Central memory CD4-positive, alpha-beta T cell (primary cell): ENCODE results near the gene KASH5.
A peak's percentile ranks its signal among the peaks of the same experiment; 100 is the strongest.

Experiments used
- DNase-seq: peaks from one replicate; pipeline ENCODE4 v3.0.0; 2022

KASH5 gene

GRCh38 chr19:49422407-49423070, 34.5 kb downstream of the KASH5 start:
- DNase-seq: no peak

DNA sequence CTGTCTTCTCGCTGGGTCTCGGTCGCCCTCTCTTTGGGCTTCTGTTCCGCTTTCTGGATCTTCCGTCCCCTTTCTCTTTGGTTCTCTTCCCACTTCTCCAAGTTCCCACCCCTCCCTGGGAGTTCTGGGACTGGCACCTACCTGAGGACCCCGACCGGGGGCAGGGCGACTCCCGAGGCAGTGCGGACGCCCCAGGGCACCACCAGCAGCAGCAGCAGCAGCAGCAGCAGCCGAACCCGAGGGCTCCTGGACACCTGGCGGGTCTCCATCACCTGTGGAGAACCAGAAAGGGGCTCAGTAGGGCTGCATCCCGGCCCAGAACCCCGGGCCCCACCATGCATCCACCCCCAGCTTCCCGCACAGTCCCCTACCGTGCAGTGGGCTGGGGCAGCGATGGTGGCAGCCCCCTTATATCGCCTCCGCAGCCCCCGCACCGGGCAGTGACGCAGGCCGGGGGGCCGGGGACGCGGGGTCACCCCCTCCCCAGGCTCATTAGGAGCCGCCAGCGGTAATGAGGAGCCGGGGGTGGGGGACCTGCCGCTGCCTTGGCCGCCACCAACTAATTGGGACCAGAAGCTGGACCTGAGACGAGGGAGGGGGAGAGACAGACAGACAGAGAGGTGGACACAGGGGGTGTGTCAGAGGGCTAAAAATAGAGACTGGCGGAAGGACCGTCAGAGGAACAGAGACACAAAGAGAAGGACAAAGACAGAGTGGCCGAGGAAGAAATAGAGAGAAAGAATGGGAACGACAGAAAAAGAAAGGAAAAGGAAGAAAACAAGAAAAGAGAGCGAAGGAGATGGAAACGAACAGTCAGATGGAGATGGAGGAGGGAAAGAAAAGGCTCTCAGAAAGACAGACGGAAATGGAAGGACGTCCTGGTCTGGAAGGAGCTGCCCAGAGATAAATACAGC, 35.3 kb downstream of the KASH5 start, which contains the start of gene PTH2:
PTH2 (minus strand) TSS at position 371 of the 914 bp plus-strand sequence; CDS start at position 269, 102 bp downstream.
- no peak for DNase-seq

DNA sequence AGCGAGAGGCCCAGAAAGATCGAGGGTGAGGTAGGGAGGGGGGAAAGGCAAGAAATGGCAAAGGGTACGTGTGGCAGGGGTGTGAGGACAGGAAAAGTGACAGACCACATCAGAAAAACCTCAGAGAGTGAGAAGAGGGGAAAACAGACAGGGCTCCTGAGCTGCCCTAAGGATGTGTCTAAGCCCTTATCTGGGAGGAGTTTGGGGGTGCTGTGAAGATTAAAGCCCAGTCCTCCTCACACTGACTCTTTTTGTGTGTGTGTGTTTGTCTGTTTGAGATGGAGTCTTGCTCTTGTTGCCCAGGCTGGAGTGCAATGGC, 35.9 kb downstream of the KASH5 start:
- peak; percentile 48 for DNase-seq

GRCh38 chr19:49425178-49425577, 37.1 kb downstream of the KASH5 start, which contains the start of gene GFY:
TSS of gene GFY (plus strand) at chr19:49425388. CDS start at chr19:49426431, 1,043 bp downstream.
- no peak for DNase-seq

- DNase-seq: no peak
Measured at GRCh38 chr19:49425922-49426592, 38.0 kb downstream of the KASH5 start.

DNA sequence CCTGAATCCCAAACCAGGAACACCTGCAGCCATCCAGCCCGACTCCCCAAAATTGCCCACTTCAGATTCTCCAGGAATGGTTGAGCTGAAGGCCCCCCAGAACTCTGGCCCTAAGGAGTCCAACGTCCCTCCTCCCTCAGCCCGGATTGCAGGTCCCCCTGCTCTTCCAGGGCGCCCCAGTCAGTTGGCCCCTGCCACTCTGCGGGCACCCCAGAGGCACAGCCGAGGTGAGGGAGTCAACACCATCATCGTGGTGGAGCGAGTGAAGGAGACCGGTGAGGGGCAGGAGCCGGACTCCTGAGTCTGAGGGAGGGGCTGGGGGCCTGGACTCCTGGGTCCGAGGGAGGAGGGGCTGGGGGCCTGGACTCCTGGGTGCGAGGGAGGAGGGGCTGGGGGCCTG, 39.3 kb downstream of the KASH5 start:
- no peak for DNase-seq

GRCh38 chr19:49427855-49428546, 40.0 kb downstream of the KASH5 start:
- DNase-seq: no peak

DNA sequence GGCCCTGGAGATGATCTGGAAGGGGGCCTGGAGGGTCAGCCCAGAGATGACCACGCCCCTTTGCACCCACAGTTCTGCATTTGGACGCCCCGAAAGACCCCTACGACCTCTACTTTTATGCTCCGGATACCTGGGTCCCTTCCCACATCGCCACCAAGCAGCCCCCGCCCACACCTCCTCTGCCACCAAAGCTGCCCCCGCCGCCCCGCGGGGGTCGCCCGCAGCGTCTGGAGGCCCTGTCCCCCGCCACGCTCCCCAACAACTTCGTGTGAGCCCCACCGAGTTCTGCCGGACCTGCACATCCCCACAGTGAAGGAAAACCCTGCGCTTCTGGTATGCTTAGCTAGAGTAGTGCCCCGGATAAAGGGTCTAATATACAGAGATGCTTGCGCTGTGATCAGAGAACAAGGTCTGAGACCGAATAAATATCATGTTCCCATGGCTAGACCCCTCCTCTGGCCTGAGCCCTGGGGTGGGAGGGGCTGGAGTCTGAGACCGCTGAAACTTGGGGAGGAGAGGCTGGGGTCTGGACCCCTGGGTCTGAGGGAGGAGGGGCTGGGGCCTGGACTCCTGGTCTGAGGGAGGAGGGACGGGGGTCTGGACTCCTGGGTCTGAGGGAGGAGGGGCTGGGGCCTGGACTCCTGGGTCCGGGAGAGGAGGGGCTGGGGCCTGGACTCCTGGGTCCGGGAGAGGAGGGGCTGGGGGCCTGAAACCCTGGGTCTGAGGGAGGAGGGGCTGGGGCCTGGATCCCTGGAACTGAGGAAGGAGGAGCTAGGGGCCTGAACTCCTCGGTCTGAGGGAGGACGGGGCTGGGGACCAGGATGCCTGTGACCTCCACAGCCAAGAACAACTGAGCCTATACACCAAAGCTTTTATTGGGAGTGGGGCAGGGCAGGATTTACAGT, 40.8 kb downstream of the KASH5 start:
- DNase-seq: no peak

GRCh38 chr19:49430172-49430677, 42.2 kb downstream of the KASH5 start:
- DNase-seq: no peak

GRCh38 chr19:49430678-49431329, 42.8 kb downstream of the KASH5 start:
- no peak for DNase-seq

DNA sequence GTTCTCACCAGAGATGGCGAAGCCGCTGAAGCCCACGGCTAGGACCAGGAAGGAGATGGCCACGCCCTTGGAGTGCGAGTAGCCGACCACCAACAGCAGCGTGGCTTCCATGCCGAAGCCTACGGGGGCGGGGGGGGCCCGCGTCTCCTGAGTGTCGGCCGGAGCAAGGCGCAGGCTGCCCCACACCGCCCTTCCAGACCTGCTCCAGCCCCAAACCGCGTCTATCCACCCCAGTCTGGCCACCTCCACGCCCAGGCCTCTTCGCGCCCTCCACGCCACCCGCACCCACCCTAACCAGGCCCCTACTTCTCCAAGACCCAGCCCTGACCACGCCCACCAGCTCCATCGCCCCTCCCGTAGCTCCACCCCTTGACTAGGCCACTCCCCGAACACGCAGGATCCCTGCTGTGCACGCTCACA, 43.3 kb downstream of the KASH5 start:
- DNase-seq: no peak

DNA sequence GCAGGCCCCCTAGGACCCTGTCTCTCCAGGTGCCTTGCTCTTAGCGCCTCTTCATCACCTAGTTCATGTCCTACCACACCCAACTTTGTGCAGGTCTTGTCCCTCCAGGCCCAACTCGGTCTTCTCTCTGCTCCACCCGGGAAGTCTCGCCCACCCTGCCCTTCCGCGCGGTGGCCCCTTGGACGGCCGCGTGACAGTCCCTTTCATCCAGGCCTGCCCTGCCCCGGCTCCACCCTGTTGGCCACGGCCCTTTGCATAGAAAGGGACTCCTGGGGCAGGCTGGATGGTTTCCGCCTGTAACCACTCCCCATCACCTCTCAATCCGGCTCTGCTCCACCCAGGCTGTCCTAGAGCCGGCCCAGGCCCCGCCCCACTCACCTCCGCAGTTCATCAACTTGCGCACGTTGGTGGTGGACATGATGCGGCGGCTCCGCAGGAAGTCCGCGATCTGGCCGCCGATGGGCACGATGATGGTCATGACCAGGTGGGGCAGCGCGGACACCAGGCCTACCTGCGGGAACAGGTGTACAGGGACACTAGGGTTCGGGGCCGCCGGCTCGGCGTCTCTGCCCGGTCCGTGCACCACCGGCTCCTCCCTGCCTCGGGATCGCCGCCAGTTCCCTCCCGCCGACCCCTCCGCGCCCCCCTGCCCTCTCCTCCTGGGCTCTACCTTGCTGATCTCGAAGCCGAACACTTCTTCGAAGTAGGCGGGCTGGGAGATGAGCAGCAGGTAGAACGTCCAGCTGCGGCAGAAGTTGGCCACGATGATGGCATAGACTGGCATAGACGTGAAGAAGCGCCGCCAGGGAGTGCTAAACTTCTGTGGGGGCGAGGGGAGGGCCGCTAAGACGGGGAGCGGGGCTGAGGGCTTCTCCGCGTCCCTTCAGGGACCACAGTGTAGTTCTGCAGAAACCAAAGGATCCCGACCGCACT, 44.4 kb downstream of the KASH5 start:
- no peak for DNase-seq

DNA sequence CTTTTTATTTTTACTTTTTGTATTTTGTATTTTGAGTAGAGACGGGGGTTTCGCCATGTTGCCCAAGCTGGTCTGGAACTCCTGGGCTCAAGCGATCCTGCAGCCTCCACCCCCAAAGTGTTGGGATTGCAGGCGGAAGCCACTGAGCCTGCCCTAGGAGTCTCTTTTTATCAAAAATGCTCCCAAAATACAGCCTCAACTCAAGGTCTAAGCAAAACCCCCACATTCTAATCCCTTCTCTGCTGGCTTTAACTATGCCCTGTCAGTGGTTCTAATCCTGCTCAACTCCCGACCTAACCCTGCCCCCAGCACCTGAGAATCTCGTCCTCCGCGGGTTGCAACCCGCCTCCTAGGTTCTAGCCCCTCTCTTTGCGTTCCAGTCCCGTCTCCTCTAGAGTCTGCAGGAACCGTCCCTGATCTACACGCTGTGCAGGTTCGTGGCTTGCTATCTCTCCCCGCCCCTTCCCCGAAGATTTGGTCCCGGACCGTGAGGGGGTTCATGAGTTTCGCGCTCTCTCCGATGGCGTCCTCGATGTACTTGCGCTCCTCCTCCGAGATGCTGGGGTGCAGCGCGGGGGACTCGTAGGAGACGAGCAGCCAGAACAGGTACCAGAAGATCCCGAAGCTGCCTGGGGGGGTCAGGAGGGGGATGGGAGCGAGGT, 45.3 kb downstream of the KASH5 start:
- no peak for DNase-seq

GRCh38 chr19:49434907-49435583, 47.0 kb downstream of the KASH5 start:
- DNase-seq: no peak

DNA sequence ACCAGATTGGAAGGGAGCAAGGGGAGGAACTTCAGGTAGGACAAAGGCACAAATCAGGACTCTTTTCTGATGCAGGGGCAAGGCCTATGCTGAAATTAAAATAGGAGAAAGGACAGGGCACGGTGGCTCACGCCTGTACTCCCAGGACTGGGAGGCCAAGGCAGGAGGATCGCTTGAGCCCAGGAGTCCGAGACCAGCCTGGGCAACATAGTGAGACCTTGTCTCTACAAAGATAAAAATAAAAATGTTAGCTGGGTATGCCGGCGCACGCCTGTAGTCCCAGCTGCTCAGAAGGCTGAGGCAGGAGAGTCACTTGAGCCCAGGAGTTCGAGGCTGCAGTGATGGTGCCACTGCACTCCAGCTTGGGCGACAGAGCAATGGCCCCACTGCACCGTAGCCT, 47.6 kb downstream of the KASH5 start:
- DNase-seq: no peak

DNA sequence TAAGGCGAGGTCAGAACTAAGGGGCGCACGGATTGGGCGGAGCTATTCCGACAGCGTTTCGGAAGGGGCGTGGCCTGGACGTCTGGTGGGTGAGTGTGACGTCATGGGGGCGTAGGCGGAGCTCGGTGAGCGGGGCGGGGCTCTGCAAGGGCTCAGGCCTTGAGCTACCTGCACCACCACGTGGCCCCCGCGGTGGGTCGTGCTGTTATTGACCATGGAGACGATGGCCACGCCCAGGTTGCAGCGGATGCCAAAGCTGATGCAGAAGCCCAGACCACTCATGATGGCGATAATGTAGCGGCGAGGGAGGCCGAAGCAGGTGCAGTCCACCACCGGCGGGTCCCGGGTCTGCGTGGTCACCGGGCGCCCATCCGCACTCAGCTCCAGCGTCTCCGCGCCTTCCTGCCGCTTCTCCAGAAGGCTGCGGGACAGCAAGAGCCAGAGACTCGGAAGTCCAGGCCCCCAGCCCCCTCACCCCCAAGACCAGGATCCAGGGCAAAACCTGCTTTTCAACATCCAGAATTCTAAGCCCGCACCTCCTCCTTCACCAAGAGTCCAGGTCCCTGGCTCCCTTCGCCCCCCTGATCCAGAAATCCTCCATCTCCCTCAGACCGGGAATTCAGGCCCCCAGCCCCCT, 48.5 kb downstream of the KASH5 start:
- no peak for DNase-seq

DNA sequence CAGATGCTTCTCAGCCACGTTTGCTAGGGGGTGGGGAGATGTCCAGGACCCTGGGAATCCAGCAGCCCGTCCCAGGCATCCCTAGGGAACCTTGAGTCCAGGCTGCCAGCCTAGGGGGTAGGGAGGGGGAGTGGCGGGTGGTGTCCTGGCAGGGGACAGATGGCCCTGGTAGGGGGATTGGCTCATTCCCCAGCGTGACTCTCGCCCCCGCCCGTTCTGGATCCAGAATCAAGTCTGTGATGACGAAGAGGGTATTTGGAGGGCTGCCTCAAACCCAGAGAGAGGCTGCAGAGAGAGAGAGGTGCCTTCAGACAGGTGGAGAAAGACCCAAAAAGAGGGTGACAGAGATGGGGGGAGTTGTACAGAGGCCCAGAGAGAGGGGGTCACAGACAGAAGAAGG, 49.2 kb downstream of the KASH5 start:
- no peak for DNase-seq

- no peak for DNase-seq
Measured at GRCh38 chr19:49438261-49438660, 50.2 kb downstream of the KASH5 start.
